ENCODE data around the gene RAPGEF1. TPM values are rescaled to one million over a fixed set of nuclear protein-coding genes. Genes with fewer than 3 reads are reported as not detected.

RAPGEF1 gene
- total RNA-seq, 2 experiments from 2014 or later: 118 to 243 TPM

DNA sequence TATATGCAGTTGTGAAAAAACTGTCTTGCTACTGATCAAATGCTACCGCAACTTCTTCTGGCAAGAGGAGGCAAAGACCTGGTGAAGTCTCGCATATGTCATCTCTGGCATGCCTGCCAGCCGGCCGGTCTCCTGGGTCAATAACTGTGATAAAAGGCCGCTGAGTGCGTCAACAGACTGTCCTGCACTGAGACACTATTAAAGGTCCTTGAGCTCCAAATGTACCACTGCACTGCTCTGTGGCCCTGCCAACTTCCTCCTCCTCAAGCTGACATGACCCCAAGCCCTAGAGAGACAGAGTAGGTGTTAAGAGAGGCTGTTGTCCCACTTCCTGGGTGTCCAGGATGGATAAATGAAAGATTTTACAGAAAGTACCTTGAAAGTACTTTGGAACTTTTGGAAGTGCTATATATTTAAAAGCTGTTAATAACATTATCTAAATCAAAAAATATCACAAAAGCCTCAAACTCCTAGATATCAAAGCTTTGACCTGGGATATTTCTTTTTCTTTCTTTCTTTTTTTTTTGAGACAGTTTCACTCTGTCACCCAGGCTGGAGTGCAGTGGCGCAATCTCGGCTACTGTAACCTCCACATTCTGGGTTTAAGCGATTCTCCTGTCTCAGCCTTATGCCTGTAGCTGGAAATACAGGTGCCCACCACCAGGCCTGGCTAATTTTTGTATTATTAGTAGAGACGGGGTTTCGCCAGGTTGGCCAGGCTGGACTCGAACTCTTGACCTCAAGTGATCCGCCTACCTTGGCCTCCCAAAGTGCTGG, 31.5 kb downstream of the RAPGEF1 start:
- no peak overlapping the region for H3K4me3 ChIP-seq (ENCODE audit: low read depth, low read length, poor library complexity, severe bottlenecking)
- intact Hi-C loops (cut with micrococcal nuclease; ENCODE audit: unreplicated experiment): no loop called here
- no peak overlapping the region for H2AFZ ChIP-seq (ENCODE audit: low read length)
- no TSS peak for BruUV-seq (replicated peaks)
- H3K4me1 ChIP-seq (ENCODE audit: insufficient read depth, low read length, poor library complexity, severe bottlenecking): peaks cover 86% of the 10 kb centered on the region
- CTCF ChIA-PET (ENCODE audit: unreplicated experiment): no interaction called here
- peaks cover 99% of the 10 kb centered on the region for H3K79me2 ChIP-seq (ENCODE audit: insufficient read depth, low read depth, low read length)
- H3K9me3 ChIP-seq (ENCODE audit: low read length): no peaks in the 10 kb centered on the region
- DNase-seq (ENCODE audit: low spot score): peak; percentile 40
- H3K27ac ChIP-seq (ENCODE audit: low read depth, low read length, poor library complexity, severe bottlenecking): peak overlapping the region; percentile 18
- H4K20me1 ChIP-seq (ENCODE audit: insufficient read depth, low read length): peaks cover 34% of the 10 kb centered on the region
- POLR2A ChIA-PET: interaction anchor here (0.6 kb wide), 2 partner anchors 17 to 416 kb away, joined by 3 to 8 read pairs; no protein-coding TSS in a partner anchor
- TF ChIP-seq, protein P1, sequence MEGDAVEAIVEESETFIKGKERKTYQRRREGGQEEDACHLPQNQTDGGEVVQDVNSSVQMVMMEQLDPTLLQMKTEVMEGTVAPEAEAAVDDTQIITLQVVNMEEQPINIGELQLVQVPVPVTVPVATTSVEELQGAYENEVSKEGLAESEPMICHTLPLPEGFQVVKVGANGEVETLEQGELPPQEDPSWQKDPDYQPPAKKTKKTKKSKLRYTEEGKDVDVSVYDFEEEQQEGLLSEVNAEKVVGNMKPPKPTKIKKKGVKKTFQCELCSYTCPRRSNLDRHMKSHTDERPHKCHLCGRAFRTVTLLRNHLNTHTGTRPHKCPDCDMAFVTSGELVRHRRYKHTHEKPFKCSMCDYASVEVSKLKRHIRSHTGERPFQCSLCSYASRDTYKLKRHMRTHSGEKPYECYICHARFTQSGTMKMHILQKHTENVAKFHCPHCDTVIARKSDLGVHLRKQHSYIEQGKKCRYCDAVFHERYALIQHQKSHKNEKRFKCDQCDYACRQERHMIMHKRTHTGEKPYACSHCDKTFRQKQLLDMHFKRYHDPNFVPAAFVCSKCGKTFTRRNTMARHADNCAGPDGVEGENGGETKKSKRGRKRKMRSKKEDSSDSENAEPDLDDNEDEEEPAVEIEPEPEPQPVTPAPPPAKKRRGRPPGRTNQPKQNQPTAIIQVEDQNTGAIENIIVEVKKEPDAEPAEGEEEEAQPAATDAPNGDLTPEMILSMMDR (conservative IDR thresholded peaks at IDR 0.05; ENCODE audit: low read length): no peak
- TF ChIP-seq EZH2phosphoT487 (IDR thresholded peaks at IDR 0.05; ENCODE audit: borderline replicate concordance, low read depth, low read length): no peak
- no peaks in the 10 kb centered on the region for H3K9me2 ChIP-seq (ENCODE audit: insufficient read depth, low read length)
- H3K36me3 ChIP-seq (ENCODE audit: insufficient read depth, low read length): peaks cover 45% of the 10 kb centered on the region
- H3K4me2 ChIP-seq (ENCODE audit: low read length): peak overlapping the region; percentile 67

DNA sequence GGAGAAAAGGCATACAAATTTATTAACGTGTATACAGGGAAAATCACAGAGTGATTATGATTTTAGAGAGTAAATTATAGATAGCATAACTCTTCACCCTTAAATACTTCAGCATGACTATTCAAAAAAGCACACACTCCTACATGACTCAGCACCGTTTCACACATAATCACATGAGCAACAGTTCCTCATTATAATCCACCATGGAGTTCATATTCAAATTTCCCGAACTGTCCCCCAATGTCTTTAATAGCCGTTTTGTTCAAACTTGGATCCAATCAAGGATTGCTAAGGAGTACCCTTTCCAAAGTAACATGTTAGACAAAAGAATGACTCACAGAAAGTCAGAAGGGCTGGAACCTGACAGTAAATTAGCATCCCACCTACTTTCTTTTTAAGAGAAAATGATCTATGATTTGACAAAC, 32.1 kb downstream of the RAPGEF1 start:
- no peak overlapping the region for H3K4me3 ChIP-seq (ENCODE audit: low read depth, low read length, poor library complexity, severe bottlenecking)
- CTCF ChIA-PET (ENCODE audit: unreplicated experiment): no interaction called here
- POLR2A ChIA-PET: interaction anchor here (0.6 kb wide), 2 partner anchors 18 to 415 kb away, joined by 3 to 8 read pairs; no protein-coding TSS in a partner anchor
- H3K27ac ChIP-seq (ENCODE audit: low read depth, low read length, poor library complexity, severe bottlenecking): peak overlapping the region; percentile 18
- H3K9me3 ChIP-seq (ENCODE audit: low read length): no peaks in the 10 kb centered on the region
- no peak overlapping the region for H2AFZ ChIP-seq (ENCODE audit: low read length)
- intact Hi-C loops (cut with micrococcal nuclease; ENCODE audit: unreplicated experiment): no loop called here
- BruUV-seq (replicated peaks): no TSS peak
- no peak for DNase-seq (ENCODE audit: low spot score)
- peaks cover 39% of the 10 kb centered on the region for H4K20me1 ChIP-seq (ENCODE audit: insufficient read depth, low read length)
- no peak for TF ChIP-seq EZH2phosphoT487 (IDR thresholded peaks at IDR 0.05; ENCODE audit: borderline replicate concordance, low read depth, low read length)
- TF ChIP-seq, protein P1 (conservative IDR thresholded peaks at IDR 0.05; ENCODE audit: low read length): no peak
- peak overlapping the region; percentile 67 for H3K4me2 ChIP-seq (ENCODE audit: low read length)
- peaks cover 90% of the 10 kb centered on the region for H3K4me1 ChIP-seq (ENCODE audit: insufficient read depth, low read length, poor library complexity, severe bottlenecking)
- peaks cover 38% of the 10 kb centered on the region for H3K36me3 ChIP-seq (ENCODE audit: insufficient read depth, low read length)
- peaks cover 99% of the 10 kb centered on the region for H3K79me2 ChIP-seq (ENCODE audit: insufficient read depth, low read depth, low read length)
- no peaks in the 10 kb centered on the region for H3K9me2 ChIP-seq (ENCODE audit: insufficient read depth, low read length)

GRCh38 chr9:131707050-131707449, 32.8 kb downstream of the RAPGEF1 start:
- no peak for DNase-seq (ENCODE audit: low spot score)
- Histone ChIP-seq H3K27ac (ENCODE audit: low read depth, low read length, poor library complexity, severe bottlenecking) (peak overlapping the region; percentile 18), H3K9me2 (ENCODE audit: insufficient read depth, low read length) (no peaks in the 10 kb centered on the region), H3K4me1 (ENCODE audit: insufficient read depth, low read length, poor library complexity, severe bottlenecking) (peaks cover 83% of the 10 kb centered on the region), H3K4me2 (ENCODE audit: low read length) (peak overlapping the region; percentile 67), H2AFZ (ENCODE audit: low read length) (no peak overlapping the region), H3K9me3 (ENCODE audit: low read length) (no peaks in the 10 kb centered on the region), H3K4me3 (ENCODE audit: low read depth, low read length, poor library complexity, severe bottlenecking) (no peak overlapping the region), H3K36me3 (ENCODE audit: insufficient read depth, low read length) (peaks cover 31% of the 10 kb centered on the region), H3K79me2 (ENCODE audit: insufficient read depth, low read depth, low read length) (peaks cover 99% of the 10 kb centered on the region), H4K20me1 (ENCODE audit: insufficient read depth, low read length) (peaks cover 42% of the 10 kb centered on the region)
- TSS peak; percentile 6 for BruUV-seq (replicated peaks)
- ChIA-PET CTCF (ENCODE audit: unreplicated experiment) (no interaction called here), POLR2A (no interaction called here)
- no peak for TF ChIP-seq EZH2phosphoT487 (IDR thresholded peaks at IDR 0.05; ENCODE audit: borderline replicate concordance, low read depth, low read length)
- TF ChIP-seq, protein P1 (conservative IDR thresholded peaks at IDR 0.05; ENCODE audit: low read length): no peak
- intact Hi-C loops (cut with micrococcal nuclease; ENCODE audit: unreplicated experiment): no loop called here
